Caki2 (cell line): ENCODE data around the gene CLEC7A. TPM values are rescaled to one million over a fixed set of nuclear protein-coding genes. Genes with fewer than 3 reads are reported as not detected.

Experiments used
- DNase-seq: peaks from one replicate; pipeline ENCODE4 v3.0.0-alpha.2; 2015; ENCODE audit warnings: low read depth
- in situ Hi-C: cut with HindIII; loops from 2 replicates; pipeline ENCODE4 v1.10.0; 2016; ENCODE audit warnings: low sequenced_read_pairs, low pct_unique_long_range_greater_than_20kb, mixed read lengths
- total RNA-seq: library from RNA; depleted of rRNA; stranded (reverse); fragments of >200 nt; shearing (Covaris generic); gene quantifications from 2 replicates; pipeline ENCODE4 v1.2.3, GENCODE V29; 2014; ENCODE audit warnings: low replicate concordance

CLEC7A gene
- total RNA-seq, 1 experiment from 2014 or later = not detected

DNA sequence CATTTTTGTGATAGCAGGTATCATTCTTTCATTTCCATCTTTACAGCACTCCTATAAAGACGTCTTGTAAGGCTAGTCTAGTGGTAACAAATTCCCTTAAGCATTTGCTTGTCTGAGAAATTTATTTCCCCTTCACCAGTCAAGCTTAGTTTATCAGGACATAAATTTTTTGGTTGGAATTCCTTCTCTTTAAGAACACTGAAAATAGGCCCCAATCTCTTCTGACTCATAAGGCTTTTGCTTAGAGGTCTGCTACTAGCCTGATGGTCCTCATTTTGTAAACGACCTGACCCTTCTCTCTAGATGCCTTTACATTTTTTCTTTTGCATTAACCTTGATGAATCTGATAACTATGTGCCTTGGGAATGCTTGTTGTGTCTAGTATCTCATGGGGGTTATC lies 21.6 kb upstream of the CLEC7A start:
- DNase-seq = no peak
- in situ Hi-C loops = no loop called here

DNA sequence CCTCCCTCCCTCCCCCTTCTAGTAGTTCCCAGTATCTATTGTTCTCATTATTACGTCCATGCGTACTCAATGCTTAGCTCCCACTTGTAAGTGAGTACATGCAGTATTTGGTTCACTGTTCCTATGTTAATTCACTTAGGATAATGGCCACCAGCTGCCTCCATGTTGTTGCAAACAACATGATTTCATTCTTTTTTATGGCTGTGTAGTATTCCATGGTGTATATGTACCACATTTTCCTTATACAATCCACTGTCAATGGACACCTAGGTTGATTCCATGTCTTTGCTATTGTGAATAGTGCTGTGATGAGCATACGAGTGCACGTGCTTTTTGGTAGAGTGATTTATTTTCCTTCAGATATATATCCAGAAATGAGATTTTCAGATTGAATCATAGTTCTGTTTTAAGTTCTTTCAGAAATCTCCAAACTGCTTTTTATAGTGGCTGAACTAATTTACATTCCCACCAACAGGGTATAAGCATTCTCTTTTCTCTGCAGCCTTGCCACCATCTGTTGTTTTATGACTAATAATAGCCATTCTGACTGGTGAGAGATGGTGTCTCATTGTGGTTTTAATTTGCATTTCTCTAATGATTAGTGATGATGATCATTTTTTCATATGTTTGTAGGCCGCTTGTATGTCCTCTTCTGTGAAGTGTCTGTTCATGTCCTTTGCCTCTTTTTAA lies 17.9 kb upstream of the CLEC7A start:
- in situ Hi-C loops = no loop called here
- no peak for DNase-seq

DNA sequence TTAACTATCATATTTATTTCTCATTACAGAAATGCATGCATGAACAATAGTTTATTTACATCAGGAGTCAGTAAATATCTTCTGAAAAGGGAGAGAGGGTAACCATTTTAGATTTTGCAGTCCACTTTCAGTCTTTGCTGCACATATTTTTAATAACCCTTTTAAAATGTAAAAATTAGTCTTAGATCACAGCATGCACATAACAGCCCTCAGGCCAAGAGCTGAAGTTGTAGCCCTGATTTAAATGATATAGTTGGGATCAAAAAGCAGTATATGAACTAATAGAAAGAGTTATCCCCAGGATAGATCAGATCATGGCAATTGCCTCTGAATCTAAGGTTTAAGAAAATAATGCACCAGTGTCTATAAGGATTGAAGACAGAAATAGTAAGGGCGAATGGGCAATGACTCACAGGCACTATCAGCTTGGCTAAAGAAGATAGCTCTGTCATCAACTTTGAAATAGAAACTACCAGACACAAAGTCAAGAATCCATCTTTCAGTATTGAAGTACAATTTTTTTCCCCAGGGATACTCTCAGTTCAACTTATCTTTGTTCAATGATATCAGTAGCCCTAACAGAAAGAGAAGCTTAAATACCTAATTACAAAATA lies 13.1 kb upstream of the CLEC7A start:
- in situ Hi-C loops = no loop called here
- no peak for DNase-seq

DNA sequence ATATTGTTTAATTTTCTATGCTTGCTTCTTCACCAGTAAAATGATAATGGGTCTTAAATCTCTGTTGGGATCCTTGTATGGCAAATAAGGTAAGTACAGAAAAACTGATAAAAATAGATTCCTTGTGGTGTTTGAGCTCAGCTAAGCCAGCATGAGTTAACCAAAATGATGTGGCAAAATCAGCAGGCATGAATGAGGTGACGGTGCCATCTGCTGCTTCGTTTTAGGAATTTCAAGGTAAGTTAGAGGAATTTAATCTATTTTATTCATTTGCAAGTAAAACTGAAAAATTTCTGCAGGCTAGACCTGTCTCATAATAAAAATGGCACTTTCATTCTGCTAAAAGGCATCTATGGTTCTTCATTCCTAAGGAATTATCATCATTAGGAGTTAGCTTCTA lies 10.0 kb upstream of the CLEC7A start:
- DNase-seq = peak; percentile 52
- in situ Hi-C loops = no loop called here

DNA sequence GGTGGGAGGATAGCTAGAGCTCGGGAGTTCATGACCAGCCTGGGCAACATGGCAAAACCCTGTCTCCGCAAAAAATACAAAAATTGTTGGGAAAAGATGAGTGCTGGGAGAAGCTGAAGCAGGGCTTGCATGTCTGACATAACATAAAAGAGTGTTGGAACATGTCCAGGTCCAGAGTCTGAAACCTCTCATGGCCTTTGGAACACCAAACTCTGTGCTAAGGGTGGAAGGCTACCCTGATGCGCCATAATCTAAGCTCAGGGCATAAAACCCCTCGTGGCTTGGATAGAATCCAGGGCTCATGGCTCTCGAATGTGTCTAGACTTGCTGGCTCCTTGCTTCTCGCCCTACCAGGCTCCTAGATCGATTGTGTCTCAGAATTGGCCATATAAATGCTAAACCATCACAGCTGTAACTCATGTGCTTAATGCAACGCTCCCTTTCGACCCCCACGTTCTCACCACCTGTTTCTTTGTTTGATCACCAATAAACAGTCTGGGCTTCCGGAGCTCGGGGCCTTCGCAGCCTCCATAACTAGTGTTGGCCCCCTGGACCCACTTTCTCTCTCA lies 6.7 kb upstream of the CLEC7A start:
- in situ Hi-C loops = no loop called here
- DNase-seq = no peak

DNA sequence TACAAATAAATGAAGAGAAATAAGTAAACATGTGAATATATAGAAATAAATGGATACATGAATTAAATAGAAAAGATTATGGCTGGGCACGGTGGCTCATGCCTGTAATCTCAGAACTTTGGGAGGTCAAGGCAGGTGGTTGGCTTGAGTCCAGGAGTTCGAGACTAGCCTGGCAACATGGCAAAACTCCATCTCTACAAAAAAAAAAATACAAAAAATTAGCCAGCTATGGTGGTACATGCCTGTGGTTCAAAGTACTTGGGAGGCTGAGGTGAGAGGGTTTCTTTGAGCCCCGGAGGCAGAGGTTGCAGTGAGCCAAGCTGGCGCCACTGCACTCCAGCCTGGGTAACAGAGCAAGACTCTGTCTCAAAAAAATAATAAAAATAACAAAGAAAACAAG lies 5.1 kb upstream of the CLEC7A start:
- in situ Hi-C loops = no loop called here
- DNase-seq = no peak

DNA sequence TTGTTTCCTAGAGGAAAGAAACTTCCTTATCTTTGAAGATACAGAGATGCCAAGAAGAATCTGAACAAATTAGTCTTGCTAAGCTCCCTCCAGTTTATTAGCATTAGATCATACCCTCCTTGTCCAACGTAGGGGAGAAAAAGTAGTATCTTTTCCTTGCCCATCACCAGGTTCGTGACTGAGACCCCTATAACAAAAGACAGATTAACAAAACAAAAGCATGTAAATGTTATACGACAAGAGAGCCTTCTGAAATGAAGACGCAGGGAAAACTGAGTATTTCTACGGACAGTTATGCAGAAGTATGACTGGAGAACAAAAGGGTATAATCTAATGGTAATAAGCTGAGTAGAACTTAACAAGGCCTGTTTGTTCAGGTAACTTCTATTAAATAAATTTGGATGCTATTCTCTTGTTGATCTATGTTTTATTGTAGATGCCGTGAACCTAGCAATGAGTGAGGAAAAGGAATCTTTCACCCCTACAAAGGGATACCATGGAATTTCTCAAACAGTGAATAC lies 2.9 kb upstream of the CLEC7A start:
- in situ Hi-C loops = no loop called here
- DNase-seq = no peak

DNA sequence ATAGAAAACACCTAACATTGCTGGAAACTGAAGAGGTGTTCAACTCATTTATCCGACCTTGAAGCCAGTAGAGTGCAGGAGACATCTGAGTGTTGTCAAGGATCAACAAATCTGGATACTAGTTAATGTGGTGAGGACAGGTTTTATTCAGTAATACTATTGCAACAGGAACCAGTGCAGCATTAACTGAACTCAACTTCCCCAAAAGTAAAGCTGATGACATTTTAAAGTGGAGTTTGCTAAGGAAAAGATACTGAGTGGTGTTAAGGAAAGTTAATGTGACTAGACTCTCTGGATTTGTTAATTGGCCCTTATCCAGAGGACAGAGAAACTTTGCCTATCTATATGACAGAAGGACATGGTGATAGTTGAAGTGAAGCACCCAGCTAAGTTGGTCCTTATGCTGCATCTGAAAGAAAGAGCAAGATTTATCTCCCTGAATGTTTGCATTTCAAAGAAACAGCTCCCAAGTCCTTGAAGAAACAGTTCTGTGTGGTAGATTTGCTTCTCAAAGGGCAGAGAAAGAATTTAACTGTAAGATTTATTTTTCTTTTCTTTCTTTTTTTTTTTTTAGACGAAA lies 1.2 kb upstream of the CLEC7A start:
- in situ Hi-C loops = no loop called here
- no peak for DNase-seq

DNA sequence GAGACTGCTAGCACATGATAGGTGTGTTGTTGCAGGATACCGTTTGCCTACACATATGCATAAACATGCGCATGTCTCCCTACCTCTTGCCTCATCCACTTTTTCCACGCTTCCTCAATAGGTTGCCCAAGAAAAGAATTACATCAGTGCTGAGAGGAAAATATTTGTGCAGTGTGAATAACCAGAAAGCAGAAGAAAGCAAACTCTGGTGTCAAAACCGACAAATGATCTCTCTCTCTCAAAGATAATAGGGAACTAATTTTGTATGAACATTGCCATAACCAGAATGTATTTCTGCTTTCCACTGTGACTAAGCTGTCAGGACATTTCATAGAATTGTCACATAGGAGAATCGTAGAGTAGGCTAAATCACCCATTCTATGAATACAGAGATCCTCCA lies 1.3 kb downstream of the CLEC7A start:
- in situ Hi-C loops = no loop called here
- no peak for DNase-seq

DNA sequence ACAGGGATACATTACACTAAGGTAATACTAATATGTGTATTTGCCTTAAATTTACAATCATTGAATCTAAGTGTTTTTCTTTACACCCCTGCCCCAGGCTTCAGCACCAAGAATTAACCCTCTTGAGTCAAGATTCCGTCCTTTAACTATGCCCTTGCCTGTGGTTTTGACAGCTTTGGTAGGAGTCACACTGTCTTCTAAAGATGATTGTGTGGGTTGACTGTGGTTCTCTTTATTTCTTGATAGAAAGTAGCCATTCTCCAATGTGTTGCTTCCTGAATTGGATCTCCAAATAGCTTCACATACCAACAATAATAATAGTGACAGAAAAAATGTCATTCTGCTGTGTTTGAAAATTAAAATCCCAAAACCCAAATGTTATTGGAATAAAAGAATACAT lies 3.6 kb downstream of the CLEC7A start:
- in situ Hi-C loops = no loop called here
- no peak for DNase-seq

DNA sequence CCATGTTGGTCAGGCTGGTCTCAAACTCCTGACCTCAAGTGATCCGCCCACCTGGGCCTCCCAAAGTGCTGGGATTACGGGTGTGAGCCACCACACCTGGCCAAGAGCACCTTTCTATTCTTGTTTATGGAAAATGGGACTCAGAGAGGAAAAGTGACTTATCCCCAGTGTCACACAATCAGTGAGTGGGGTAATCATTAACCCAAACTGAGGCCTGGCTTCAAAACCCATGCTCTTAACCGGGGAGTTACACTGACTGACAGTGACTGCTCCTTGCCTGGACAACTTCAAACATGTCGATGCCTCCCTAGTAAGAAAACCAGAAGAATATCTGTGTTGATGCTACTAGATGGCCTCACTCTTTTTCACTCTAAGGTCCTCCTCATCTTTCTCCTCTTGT lies 7.3 kb downstream of the CLEC7A start:
- no peak for DNase-seq
- in situ Hi-C loops = no loop called here

DNA sequence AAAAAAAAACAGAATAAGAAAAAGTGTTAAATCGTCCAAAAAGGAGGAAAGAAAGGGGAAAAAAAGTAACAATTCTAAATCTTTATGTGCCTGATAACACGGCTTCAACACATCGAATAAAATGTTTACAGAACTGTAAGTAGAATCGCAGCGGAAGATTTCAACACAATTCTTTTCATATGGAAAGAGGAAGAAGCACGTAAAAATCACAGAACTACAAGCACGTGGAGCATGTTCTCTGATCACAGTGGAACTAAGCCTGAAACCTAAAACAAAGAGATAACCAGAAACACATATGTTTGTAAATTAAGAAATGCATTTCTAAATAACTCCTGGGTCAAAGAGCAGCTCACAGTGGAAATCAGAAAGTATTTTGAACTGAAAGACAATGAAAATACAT lies 8.7 kb downstream of the CLEC7A start:
- in situ Hi-C loops = no loop called here
- no peak for DNase-seq

DNA sequence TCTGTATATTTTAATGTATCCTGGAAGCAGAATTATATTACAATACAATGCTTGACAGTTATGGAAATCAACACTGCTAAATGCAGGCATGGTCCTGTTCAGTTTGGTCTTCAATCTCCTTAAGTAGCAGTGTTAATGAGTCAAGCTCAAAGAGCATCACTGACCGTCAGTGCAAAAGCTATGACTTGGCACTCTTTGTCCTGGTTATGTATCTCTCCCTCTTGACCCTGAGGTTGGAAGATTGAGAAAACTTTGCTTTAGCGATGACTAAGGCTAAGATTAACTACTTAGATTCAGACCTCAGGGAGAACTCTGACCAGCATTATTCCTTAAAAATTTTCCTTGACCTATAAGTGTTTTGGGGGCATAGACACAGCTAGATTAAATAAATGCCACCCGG lies 10.9 kb downstream of the CLEC7A start:
- peak; percentile 16 for DNase-seq

DNA sequence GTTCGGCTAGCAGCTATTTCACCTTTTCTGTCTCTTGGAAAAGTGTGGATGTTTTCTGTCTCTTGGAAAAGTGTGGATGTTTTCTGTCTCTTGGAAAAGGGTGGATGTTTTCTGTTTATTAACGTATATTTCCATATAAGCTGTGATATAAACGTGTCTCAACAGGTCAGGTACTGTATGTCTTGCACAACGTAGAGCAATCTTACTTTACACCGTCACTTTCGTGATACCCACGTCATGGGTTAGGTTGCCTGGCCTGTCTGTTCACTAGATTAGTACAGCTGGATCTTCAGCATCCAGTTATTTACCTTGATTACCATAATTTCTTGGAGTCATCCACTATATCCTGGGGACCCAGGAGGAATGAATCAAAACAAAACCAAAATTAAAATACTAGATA lies 14.1 kb downstream of the CLEC7A start:
- no peak for DNase-seq
- in situ Hi-C loops = no loop called here

More for the DNA sequence above, 10.9 kb downstream of the CLEC7A start:
- in situ Hi-C loops = no loop called here

DNA sequence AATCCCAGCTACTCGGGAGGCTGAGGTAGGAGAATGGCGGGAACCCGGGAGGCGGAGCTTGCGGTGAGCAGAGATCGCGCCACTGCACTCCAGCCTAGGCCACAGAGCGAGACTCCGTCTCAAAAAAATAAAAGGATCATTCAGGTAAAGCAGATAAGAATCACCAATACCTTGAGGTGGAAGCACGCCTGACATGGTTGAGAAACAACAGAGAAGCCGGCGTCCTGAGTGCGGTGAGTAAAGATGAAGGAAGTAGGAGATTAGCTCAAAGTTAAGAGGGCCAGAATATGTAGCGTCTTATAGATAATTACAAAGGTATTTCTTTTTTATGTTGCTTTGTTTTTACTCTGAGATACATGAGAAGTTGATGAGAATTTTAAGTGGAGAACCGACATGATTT lies 14.7 kb downstream of the CLEC7A start:
- no peak for DNase-seq
- in situ Hi-C loops = no loop called here

DNA sequence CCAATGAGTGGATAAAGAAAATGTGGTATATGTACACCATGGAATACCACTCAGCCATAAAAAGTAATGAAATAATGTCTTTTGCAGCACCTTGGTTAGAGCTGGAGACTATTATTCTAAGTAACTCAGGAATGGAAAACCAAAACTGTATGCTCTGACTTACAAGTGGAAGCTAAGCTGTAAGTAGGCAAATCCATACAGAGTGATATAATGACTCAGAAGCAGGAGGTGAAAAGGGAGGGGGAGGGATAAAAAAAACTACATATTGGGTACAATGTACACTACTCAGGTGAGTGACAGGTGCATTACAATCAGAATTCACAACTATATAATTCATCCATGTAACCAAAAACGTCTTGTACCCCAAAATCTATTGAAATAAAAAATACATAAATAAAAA lies 16.1 kb downstream of the CLEC7A start:
- no peak for DNase-seq
- in situ Hi-C loops = no loop called here

DNA sequence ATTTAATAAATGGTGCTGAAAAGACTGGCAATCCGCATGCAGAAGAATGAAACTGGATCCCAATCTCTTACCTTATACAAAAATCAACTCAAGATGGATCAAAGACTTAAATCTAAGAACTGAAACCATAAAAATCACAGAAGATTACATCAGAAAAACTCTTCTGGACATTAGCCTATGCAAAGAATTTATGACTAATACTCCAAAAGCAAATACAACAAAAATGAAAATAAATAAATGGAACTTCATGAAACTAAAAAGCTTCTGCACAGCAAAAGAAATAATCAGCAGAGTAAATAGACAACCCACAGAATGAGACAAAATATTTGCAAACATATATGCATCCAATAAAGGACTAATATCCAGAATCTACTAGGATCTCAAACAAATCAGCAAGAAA lies 16.9 kb downstream of the CLEC7A start:
- in situ Hi-C loops = no loop called here
- no peak for DNase-seq

DNA sequence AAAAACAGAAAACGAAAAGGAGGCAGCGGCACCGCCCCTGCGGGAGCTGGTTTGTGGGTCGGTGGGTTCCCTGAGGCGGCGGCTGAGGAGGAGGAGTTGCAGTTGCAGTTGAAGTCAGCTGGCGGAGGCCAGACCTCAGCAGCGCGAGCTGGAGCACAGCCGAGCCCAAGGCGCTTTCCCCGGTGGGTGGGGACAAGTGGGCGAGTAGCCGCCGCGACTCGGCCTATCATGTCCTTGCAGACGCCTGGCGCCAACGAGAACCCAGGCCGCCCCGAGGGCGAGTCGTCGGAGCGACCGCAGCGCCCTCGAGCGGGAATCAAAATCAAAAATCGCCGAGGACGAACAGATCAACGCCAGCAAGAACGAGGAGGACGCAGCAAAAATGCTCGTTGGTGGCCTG lies 18.5 kb downstream of the CLEC7A start:
- in situ Hi-C loops = no loop called here
- no peak for DNase-seq

DNA sequence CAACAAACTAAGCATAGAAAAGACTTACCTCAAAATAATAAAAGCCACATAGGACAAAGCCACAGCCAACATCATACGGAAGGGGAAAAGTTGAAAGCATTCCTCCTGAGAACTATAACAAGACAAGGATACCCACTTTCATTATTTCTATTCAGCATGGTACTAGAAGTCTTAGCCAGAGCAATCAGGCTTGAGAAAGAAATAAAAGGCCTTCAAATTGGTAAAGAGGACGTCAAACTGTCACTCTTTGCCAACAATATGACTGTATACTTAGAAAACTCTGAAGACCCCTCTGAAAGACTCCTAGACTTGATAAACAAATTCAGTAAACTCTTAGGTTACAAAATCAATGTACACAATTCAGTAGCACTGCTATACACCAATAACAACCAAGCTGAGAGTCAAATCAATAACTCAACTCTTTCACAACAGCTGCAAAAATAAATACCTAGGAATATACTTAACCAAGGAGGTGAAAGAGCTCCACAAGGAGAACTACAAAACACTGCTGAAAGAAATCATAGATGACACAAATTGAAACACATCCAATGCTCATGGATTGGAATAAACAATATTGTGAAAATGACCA lies 19.6 kb downstream of the CLEC7A start:
- no peak for DNase-seq
- in situ Hi-C loops = no loop called here
